ENCODE results near the gene TM7SF2. TPM values are rescaled to one million over a fixed set of nuclear protein-coding genes. Genes with fewer than 3 reads are reported as not detected.

Gene TM7SF2
- total and polyA plus RNA-seq, 2 of the 13 experiments (the other 11 are each of a cell fraction or from before 2014, with no cell fraction given) = 56.0 to 66.9 TPM

DNA sequence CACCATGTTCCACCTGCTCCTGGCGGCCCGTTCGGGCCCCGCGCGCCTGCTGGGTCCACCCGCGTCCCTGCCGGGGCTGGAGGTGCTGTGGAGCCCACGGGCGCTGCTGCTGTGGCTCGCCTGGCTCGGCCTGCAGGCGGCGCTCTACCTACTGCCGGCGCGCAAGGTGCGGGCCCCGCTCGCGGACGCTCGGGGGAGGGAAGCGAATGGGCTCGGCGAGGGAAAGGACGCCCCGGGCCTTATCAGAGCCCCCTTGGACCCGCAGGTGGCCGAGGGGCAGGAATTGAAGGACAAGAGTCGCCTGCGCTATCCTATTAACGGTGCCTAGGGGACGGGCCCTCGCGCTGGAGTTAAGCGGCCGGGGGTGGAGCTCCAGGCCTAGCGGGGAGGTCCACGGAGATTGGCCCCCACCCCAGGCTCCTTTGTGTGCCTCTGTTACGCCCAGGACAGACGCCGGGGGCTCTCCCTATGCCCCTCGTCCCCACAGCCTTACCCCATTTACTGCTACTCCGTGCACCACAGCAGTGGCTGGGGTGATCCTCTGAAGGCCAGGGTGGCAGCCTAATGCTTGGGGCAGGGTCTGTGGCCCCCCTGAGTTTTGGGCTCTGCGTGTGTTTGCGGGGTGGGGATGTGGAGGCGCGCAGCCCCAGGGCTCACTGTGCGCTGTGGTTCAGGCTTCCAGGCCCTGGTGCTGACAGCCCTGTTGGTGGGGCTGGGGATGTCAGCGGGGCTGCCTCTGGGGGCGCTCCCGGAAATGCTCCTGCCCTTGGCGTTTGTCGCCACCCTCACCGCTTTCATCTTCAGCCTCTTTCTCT is 1.1 kb downstream of the TM7SF2 start (continued):
- TF ChIP-seq POLR2G (IDR thresholded peaks at IDR 0.05; ENCODE audit: low read depth, low read length) = 0 out of 2 replicates have a peak, but pooled peaks have one; percentile 27
- no peak; the same call in 1 of the 2 replicates for TF ChIP-seq MEIS1 (CRISPR knock-in tag; IDR thresholded peaks at IDR 0.05; ENCODE audit: borderline replicate concordance)
- no peak for TF ChIP-seq PRMT3 (CRISPR knock-in tag; IDR thresholded peaks at IDR 0.05; ENCODE audit: borderline replicate concordance, low read depth)
- no peak for TF ChIP-seq NR3C1 (CRISPR knock-in tag; IDR thresholded peaks at IDR 0.05)
- no peak for TF ChIP-seq NBN (conservative IDR thresholded peaks at IDR 0.05)
- TF ChIP-seq JARID2 (CRISPR knock-in tag; IDR thresholded peaks at IDR 0.05; ENCODE audit: insufficient replicate concordance) = no peak
- TF ChIP-seq, protein P1, sequence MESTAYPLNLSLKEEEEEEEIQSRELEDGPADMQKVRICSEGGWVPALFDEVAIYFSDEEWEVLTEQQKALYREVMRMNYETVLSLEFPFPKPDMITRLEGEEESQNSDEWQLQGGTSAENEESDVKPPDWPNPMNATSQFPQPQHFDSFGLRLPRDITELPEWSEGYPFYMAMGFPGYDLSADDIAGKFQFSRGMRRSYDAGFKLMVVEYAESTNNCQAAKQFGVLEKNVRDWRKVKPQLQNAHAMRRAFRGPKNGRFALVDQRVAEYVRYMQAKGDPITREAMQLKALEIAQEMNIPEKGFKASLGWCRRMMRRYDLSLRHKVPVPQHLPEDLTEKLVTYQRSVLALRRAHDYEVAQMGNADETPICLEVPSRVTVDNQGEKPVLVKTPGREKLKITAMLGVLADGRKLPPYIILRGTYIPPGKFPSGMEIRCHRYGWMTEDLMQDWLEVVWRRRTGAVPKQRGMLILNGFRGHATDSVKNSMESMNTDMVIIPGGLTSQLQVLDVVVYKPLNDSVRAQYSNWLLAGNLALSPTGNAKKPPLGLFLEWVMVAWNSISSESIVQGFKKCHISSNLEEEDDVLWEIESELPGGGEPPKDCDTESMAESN (CRISPR knock-in tag; conservative IDR thresholded peaks at IDR 0.05) = 0 out of 2 replicates have a peak, but pooled peaks have one; percentile 51
- TF ChIP-seq ZNF782 (CRISPR knock-in tag; IDR thresholded peaks at IDR 0.05; ENCODE audit: borderline replicate concordance) = no peak
- peak; percentile 71; the same call in 1 of the 2 replicates for TF ChIP-seq TGIF2 (CRISPR knock-in tag; IDR thresholded peaks at IDR 0.05)
- TF ChIP-seq GABPB1 (CRISPR knock-in tag; IDR thresholded peaks at IDR 0.05) = peak; percentile 62
- TF ChIP-seq ZNF33B (CRISPR knock-in tag; IDR thresholded peaks at IDR 0.05) = no peak
- TF ChIP-seq, protein P2, sequence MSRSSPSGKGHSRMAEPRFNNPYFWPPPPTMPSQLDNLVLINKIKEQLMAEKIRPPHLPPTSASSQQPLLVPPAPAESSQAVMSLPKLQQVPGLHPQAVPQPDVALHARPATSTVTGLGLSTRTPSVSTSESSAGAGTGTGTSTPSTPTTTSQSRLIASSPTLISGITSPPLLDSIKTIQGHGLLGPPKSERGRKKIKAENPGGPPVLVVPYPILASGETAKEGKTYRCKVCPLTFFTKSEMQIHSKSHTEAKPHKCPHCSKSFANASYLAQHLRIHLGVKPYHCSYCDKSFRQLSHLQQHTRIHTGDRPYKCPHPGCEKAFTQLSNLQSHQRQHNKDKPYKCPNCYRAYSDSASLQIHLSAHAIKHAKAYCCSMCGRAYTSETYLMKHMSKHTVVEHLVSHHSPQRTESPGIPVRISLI (CRISPR knock-in tag; IDR thresholded peaks at IDR 0.05; ENCODE audit: borderline replicate concordance) = no peak
- no peak for TF ChIP-seq ZNF230 (CRISPR knock-in tag; IDR thresholded peaks at IDR 0.05)
- TF ChIP-seq, protein P3, sequence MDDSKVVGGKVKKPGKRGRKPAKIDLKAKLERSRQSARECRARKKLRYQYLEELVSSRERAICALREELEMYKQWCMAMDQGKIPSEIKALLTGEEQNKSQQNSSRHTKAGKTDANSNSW (CRISPR knock-in tag; IDR thresholded peaks at IDR 0.05; ENCODE audit: borderline replicate concordance) = 0 out of 2 replicates have a peak, but pooled peaks have one; percentile 27
- TF ChIP-seq, protein P4, sequence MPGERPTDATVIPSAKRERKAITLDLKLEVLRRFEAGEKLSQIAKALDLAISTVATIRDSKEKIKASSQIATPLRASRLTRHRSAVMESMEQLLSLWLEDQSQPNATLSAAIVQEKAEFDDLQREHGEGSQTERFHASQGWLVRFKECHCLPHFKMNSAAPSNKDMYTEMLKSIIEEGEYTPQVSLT (CRISPR knock-in tag; IDR thresholded peaks at IDR 0.05; ENCODE audit: borderline replicate concordance, low read depth) = no peak
- TF ChIP-seq, protein P5, sequence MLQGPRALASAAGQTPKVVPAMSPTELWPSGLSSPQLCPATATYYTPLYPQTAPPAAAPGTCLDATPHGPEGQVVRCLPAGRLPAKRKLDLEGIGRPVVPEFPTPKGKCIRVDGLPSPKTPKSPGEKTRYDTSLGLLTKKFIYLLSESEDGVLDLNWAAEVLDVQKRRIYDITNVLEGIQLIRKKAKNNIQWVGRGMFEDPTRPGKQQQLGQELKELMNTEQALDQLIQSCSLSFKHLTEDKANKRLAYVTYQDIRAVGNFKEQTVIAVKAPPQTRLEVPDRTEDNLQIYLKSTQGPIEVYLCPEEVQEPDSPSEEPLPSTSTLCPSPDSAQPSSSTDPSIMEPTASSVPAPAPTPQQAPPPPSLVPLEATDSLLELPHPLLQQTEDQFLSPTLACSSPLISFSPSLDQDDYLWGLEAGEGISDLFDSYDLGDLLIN (CRISPR knock-in tag; IDR thresholded peaks at IDR 0.05; ENCODE audit: borderline replicate concordance) = no peak
- TF ChIP-seq MIXL1 (CRISPR knock-in tag; IDR thresholded peaks at IDR 0.05) = no peak
- no peak; the same call in 1 of the 2 replicates for TF ChIP-seq ZMYM3 (CRISPR knock-in tag; IDR thresholded peaks at IDR 0.05)
- TF ChIP-seq HOXA5 (CRISPR knock-in tag; IDR thresholded peaks at IDR 0.05) = peak; percentile 22; the same call in 1 of the 2 replicates
- no peak for TF ChIP-seq ATF1 (CRISPR knock-in tag; IDR thresholded peaks at IDR 0.05)
- peak; percentile 60; the same call in 1 of the 2 replicates for TF ChIP-seq RFXAP (CRISPR knock-in tag; IDR thresholded peaks at IDR 0.05; ENCODE audit: borderline replicate concordance)
- TF ChIP-seq, protein P6, sequence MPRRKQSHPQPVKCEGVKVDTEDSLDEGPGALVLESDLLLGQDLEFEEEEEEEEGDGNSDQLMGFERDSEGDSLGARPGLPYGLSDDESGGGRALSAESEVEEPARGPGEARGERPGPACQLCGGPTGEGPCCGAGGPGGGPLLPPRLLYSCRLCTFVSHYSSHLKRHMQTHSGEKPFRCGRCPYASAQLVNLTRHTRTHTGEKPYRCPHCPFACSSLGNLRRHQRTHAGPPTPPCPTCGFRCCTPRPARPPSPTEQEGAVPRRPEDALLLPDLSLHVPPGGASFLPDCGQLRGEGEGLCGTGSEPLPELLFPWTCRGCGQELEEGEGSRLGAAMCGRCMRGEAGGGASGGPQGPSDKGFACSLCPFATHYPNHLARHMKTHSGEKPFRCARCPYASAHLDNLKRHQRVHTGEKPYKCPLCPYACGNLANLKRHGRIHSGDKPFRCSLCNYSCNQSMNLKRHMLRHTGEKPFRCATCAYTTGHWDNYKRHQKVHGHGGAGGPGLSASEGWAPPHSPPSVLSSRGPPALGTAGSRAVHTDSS (CRISPR knock-in tag; conservative IDR thresholded peaks at IDR 0.05) = no peak
- no peak for TF ChIP-seq PHF21A (CRISPR knock-in tag; IDR thresholded peaks at IDR 0.05)

All from HepG2 (cell line).